Esophagus muscularis mucosa (tissue), 4 donors: ENCODE data around the gene CST7. TPM values are rescaled to one million over a fixed set of nuclear protein-coding genes. Genes with fewer than 3 reads are reported as not detected.

Source experiments
- small RNA-seq, 3 donors: library from RNA; depleted of rRNA; stranded (forward); fragments of <200 nt; gene quantifications; one replicate each; pipeline ENCODE3, GENCODE V24; 2016
- total RNA-seq, 4 donors: library from RNA; depleted of rRNA; stranded (reverse); fragments of >200 nt; gene quantifications; one replicate each; pipeline versions ENCODE4 v1.1.0 to v1.2.1, GENCODE V29; 2016

The CST7 gene
- total RNA-seq, 4 donors from 2014 or later = 1.2 to 13.8 (median 1.5) TPM; not detected in 1

Small RNA genes within 50 kb of the gene (small RNA-seq; reads per million reads assigned to genes)
- 0 reads per million in 3 donors for gene RNU6-1257P

Other genes with a start within 250 kb of the CST7 start
- gene APMAP, start 43.5 kb downstream of the CST7 start, total RNA-seq = 10 to 100 TPM; 21.6 to 35.6 (median 32.5) TPM
- 100 to 1,000 TPM in 1 of 4 donors, 10 to 100 TPM in 3; 36.6 to 154 (median 65.3) TPM for gene ACSS1, start 108.9 kb downstream of the CST7 start, total RNA-seq
- under 1 TPM in 1 of 4 donors, not detected in 3; 0.83 TPM for gene VSX1, start 132.9 kb downstream of the CST7 start, total RNA-seq
- 10 to 100 TPM; 39.0 to 44.1 (median 43.5) TPM for gene ENTPD6, start 246.4 kb downstream of the CST7 start, total RNA-seq